ENCODE measurements around the gene C7orf25. TPM values are rescaled to one million over a fixed set of nuclear protein-coding genes. Genes with fewer than 3 reads are reported as not detected.

Gene C7orf25
- total and polyA plus RNA-seq, 10 of the 15 experiments (the other 5 are each of a cell fraction or from before 2014, with no cell fraction given) = 0.63 to 3.2 (median 1.7) TPM

DNA sequence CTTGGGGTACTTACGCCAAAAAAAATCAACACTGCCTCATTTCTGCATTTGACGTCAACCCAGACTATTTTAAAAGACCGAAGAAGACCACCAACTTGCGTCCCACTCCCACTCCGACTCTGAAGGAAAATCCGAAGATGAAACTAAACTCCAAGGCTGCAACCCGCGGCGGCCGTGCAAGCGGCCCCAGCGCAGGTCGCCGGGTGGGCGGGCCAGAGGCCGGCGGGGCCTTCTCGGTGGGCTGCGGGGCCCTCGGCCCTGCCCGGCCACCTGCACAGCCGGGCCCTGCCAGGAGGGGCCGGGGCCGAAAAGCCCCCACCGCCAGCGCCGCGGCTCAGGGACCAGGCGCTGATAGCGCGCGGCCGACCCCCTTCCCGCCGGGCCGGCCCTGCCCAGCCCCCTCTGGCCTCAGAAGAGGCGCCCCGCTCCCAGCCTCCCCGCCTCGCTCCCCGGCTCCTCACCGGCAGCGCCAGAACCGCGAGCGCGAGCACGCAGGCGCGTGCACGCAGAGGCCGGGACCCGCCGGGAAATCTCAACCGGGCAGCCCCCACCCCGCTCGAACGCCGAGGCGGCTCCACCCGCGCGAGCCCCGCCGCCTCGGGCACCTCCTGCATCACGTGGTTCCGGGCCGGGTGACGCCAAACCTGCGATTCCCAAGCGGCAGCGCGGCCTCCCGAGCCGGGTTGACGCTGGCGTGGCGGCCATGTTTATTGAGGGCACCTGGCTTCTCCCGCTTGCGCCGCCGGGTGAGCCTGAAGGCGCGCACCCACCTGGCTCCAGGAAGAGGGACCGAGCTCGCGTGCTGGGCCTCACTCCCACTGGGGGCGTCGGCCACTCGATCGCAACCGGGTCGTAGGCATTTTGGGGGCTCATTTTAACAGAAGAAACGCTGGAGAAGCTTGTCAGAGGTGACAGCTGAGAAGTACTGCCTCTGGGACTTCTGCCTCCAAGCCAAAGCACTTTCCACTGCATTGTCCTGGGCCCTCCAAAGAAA is at the start of gene C7orf25 (continued):
- TF ChIP-seq, protein P1, sequence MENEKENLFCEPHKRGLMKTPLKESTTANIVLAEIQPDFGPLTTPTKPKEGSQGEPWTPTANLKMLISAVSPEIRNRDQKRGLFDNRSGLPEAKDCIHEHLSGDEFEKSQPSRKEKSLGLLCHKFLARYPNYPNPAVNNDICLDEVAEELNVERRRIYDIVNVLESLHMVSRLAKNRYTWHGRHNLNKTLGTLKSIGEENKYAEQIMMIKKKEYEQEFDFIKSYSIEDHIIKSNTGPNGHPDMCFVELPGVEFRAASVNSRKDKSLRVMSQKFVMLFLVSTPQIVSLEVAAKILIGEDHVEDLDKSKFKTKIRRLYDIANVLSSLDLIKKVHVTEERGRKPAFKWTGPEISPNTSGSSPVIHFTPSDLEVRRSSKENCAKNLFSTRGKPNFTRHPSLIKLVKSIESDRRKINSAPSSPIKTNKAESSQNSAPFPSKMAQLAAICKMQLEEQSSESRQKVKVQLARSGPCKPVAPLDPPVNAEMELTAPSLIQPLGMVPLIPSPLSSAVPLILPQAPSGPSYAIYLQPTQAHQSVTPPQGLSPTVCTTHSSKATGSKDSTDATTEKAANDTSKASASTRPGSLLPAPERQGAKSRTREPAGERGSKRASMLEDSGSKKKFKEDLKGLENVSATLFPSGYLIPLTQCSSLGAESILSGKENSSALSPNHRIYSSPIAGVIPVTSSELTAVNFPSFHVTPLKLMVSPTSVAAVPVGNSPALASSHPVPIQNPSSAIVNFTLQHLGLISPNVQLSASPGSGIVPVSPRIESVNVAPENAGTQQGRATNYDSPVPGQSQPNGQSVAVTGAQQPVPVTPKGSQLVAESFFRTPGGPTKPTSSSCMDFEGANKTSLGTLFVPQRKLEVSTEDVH (IDR thresholded peaks at IDR 0.05; ENCODE audit: low read depth, partially characterized antibody) = no peak
- TF ChIP-seq, protein P2, sequence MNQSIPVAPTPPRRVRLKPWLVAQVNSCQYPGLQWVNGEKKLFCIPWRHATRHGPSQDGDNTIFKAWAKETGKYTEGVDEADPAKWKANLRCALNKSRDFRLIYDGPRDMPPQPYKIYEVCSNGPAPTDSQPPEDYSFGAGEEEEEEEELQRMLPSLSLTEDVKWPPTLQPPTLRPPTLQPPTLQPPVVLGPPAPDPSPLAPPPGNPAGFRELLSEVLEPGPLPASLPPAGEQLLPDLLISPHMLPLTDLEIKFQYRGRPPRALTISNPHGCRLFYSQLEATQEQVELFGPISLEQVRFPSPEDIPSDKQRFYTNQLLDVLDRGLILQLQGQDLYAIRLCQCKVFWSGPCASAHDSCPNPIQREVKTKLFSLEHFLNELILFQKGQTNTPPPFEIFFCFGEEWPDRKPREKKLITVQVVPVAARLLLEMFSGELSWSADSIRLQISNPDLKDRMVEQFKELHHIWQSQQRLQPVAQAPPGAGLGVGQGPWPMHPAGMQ (IDR thresholded peaks at IDR 0.05; ENCODE audit: borderline replicate concordance) = no peak
- no peak for TF ChIP-seq KAT2A (conservative IDR thresholded peaks at IDR 0.05; ENCODE audit: control insufficient read depth, low read depth, low read length)
- peak; percentile 28 for TF ChIP-seq MEF2B (IDR thresholded peaks at IDR 0.05; ENCODE audit: partially characterized antibody, poor library complexity, severe bottlenecking)
- no peak for TF ChIP-seq NRF1 (conservative IDR thresholded peaks at IDR 0.05; ENCODE audit: low read depth, low read length)
- TF ChIP-seq ZNF217 (IDR thresholded peaks at IDR 0.05) = no peak
- TF ChIP-seq, protein P3, sequence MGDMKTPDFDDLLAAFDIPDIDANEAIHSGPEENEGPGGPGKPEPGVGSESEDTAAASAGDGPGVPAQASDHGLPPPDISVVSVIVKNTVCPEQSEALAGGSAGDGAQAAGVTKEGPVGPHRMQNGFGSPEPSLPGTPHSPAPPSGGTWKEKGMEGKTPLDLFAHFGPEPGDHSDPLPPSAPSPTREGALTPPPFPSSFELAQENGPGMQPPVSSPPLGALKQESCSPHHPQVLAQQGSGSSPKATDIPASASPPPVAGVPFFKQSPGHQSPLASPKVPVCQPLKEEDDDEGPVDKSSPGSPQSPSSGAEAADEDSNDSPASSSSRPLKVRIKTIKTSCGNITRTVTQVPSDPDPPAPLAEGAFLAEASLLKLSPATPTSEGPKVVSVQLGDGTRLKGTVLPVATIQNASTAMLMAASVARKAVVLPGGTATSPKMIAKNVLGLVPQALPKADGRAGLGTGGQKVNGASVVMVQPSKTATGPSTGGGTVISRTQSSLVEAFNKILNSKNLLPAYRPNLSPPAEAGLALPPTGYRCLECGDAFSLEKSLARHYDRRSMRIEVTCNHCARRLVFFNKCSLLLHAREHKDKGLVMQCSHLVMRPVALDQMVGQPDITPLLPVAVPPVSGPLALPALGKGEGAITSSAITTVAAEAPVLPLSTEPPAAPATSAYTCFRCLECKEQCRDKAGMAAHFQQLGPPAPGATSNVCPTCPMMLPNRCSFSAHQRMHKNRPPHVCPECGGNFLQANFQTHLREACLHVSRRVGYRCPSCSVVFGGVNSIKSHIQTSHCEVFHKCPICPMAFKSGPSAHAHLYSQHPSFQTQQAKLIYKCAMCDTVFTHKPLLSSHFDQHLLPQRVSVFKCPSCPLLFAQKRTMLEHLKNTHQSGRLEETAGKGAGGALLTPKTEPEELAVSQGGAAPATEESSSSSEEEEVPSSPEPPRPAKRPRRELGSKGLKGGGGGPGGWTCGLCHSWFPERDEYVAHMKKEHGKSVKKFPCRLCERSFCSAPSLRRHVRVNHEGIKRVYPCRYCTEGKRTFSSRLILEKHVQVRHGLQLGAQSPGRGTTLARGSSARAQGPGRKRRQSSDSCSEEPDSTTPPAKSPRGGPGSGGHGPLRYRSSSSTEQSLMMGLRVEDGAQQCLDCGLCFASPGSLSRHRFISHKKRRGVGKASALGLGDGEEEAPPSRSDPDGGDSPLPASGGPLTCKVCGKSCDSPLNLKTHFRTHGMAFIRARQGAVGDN (IDR thresholded peaks at IDR 0.05) = no peak; the same call in none of the 2 replicates
- TF ChIP-seq LARP7 (IDR thresholded peaks at IDR 0.05) = peak; percentile 83
- TF ChIP-seq SIX5 (IDR thresholded peaks at IDR 0.05; ENCODE audit: low read depth, low read length, severe bottlenecking) = peak; percentile 82
- TF ChIP-seq IRF4 (IDR thresholded peaks at IDR 0.05; ENCODE audit: low read depth, low read length) = no peak
- no peak for TF ChIP-seq EZH2 (IDR thresholded peaks at IDR 0.05; ENCODE audit: borderline replicate concordance, control insufficient read depth, low read depth, low read length)
- no peak for TF ChIP-seq NFIC (IDR thresholded peaks at IDR 0.05; ENCODE audit: low read depth, low read length)
- TF ChIP-seq, protein P4, sequence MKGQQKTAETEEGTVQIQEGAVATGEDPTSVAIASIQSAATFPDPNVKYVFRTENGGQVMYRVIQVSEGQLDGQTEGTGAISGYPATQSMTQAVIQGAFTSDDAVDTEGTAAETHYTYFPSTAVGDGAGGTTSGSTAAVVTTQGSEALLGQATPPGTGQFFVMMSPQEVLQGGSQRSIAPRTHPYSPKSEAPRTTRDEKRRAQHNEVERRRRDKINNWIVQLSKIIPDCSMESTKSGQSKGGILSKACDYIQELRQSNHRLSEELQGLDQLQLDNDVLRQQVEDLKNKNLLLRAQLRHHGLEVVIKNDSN (IDR thresholded peaks at IDR 0.05; ENCODE audit: borderline replicate concordance, extremely low read length, insufficient read depth, low read depth, low read length) = peak; percentile 98
- TF ChIP-seq, protein P5, sequence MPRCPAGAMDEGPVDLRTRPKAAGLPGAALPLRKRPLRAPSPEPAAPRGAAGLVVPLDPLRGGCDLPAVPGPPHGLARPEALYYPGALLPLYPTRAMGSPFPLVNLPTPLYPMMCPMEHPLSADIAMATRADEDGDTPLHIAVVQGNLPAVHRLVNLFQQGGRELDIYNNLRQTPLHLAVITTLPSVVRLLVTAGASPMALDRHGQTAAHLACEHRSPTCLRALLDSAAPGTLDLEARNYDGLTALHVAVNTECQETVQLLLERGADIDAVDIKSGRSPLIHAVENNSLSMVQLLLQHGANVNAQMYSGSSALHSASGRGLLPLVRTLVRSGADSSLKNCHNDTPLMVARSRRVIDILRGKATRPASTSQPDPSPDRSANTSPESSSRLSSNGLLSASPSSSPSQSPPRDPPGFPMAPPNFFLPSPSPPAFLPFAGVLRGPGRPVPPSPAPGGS (IDR thresholded peaks at IDR 0.05; ENCODE audit: borderline replicate concordance, insufficient read depth, low read depth, low read length, poor library complexity, severe bottlenecking) = peak; percentile 35

Data from GM12878 (cell line).